Trophoblast cell (in vitro differentiated cells and primary cell): ENCODE results near the gene CILP.

Experiments used
- DNase-seq, 2 donors: peaks; one replicate each; pipeline ENCODE4 v3.0.0-alpha.2; 2016
- H2AFZ ChIP-seq: 2 replicates; pipeline ENCODE4 v1.6.1; 2013; ENCODE audit warnings: low read length, moderate library complexity, mild to moderate bottlenecking; ENCODE audit not compliant: insufficient read depth, poor library complexity
- H2AK5ac ChIP-seq: 2 replicates; pipeline ENCODE4 v1.6.1; 2013; ENCODE audit warnings: mild to moderate bottlenecking, low read length
- H2BK120ac ChIP-seq: 2 replicates; pipeline ENCODE4 v1.6.1; 2013; ENCODE audit warnings: low read length, mild to moderate bottlenecking, moderate library complexity; ENCODE audit not compliant: insufficient read depth, poor library complexity
- H2BK12ac ChIP-seq: 2 replicates; pipeline ENCODE4 v1.6.1; 2013; ENCODE audit warnings: mild to moderate bottlenecking, low read length, moderate library complexity
- H2BK5ac ChIP-seq: 2 replicates; pipeline ENCODE4 v1.6.1; 2013; ENCODE audit warnings: low read length, low read depth, moderate library complexity, mild to moderate bottlenecking; ENCODE audit not compliant: poor library complexity
- H3K14ac ChIP-seq: 2 replicates; pipeline ENCODE4 v1.6.1; 2013; ENCODE audit warnings: mild to moderate bottlenecking, low read length
- H3K18ac ChIP-seq: 2 replicates; pipeline ENCODE4 v1.6.1; 2013; ENCODE audit warnings: mild to moderate bottlenecking, low read length
- H3K23ac ChIP-seq: 2 replicates; pipeline ENCODE4 v1.6.1; 2013; ENCODE audit warnings: low read length
- H3K27ac ChIP-seq: 2 replicates; pipeline ENCODE4 v1.5.1; 2013; ENCODE audit warnings: low read depth, mild to moderate bottlenecking, inconsistent platforms, low read length, moderate library complexity
- H3K27me3 ChIP-seq: 2 replicates; pipeline ENCODE4 v1.6.1; 2013; ENCODE audit warnings: inconsistent platforms, mild to moderate bottlenecking, low read length, moderate library complexity; ENCODE audit not compliant: insufficient read depth
- H3K36me3 ChIP-seq, 2 experiments: 1 replicate in 1 of 2; 2 replicates in 1 of 2; pipeline ENCODE4 v1.6.1; 2013; ENCODE audit warnings: low read length in 2 of 2, mild to moderate bottlenecking in 2 of 2, moderate library complexity in 1 of 2; ENCODE audit not compliant: insufficient read depth in 2 of 2, control insufficient read depth in 1 of 2
- H3K4ac ChIP-seq: 2 replicates; pipeline ENCODE4 v1.6.1; 2013; ENCODE audit warnings: low read depth, mild to moderate bottlenecking, low read length, moderate library complexity
- H3K4me1 ChIP-seq, 2 experiments: 1 replicate in 1 of 2; 2 replicates in 1 of 2; pipeline ENCODE4 v1.6.1; 2013; ENCODE audit warnings: low read length in 2 of 2, mild to moderate bottlenecking in 2 of 2, moderate library complexity in 1 of 2; ENCODE audit not compliant: insufficient read depth in 2 of 2, control insufficient read depth in 1 of 2
- H3K4me2 ChIP-seq: 2 replicates; pipeline ENCODE4 v1.6.1; 2013; ENCODE audit warnings: inconsistent platforms, mild to moderate bottlenecking, low read length, moderate library complexity
- H3K4me3 ChIP-seq: 2 replicates; pipeline ENCODE4 v1.5.1; 2013; ENCODE audit warnings: mild to moderate bottlenecking, low read depth, low read length, inconsistent platforms
- H3K79me1 ChIP-seq: one replicate; pipeline ENCODE4 v1.6.1; 2013; ENCODE audit warnings: low read length
- H3K79me2 ChIP-seq: 2 replicates; pipeline ENCODE4 v1.6.1; 2013; ENCODE audit warnings: low read length, mild to moderate bottlenecking; ENCODE audit not compliant: control insufficient read depth, insufficient read depth, poor library complexity
- H3K9ac ChIP-seq: 2 replicates; pipeline ENCODE4 v1.6.1; 2013; ENCODE audit warnings: mild to moderate bottlenecking, low read length
- H3K9me3 ChIP-seq: 2 replicates; pipeline ENCODE4 v1.6.1; 2013; ENCODE audit warnings: low read depth, mild to moderate bottlenecking, control low read depth, inconsistent platforms, low read length; ENCODE audit not compliant: insufficient read depth
- H4K12ac ChIP-seq: 2 replicates; pipeline ENCODE4 v1.6.1; 2013; ENCODE audit warnings: low read depth, mild to moderate bottlenecking, low read length, moderate library complexity
- H4K8ac ChIP-seq: 2 replicates; pipeline ENCODE4 v1.6.1; 2013; ENCODE audit warnings: low read depth, mild to moderate bottlenecking, low read length, moderate library complexity
- H4K91ac ChIP-seq: one replicate; pipeline ENCODE4 v1.6.1; 2013; ENCODE audit warnings: low read depth, mild to moderate bottlenecking, low read length, moderate library complexity
- WGBS: extraction: QIAGEN DNeasy Blood & Tissue Kit; methylation state at CpG from one replicate; pipeline ENCODE4 v1.1.7; 2013; ENCODE audit warnings: missing lambda C conversion rate; ENCODE audit not compliant: insufficient read length, insufficient coverage; ENCODE audit errors: extremely low coverage; 5-methylcytosine and 5-hydroxymethylcytosine counted together

CILP gene

GRCh38 chr15:65201918-65202317 is 9.4 kb downstream of the CILP start:
- H2BK5ac ChIP-seq, result no peak overlapping the region
- no peak overlapping the region for H3K23ac ChIP-seq
- no peak for DNase-seq
- H3K27me3 ChIP-seq, result no peaks in the 10 kb centered on the region
- no peak overlapping the region for H3K27ac ChIP-seq
- H3K14ac ChIP-seq, result no peak overlapping the region
- H3K9ac ChIP-seq, result no peak overlapping the region
- no peak overlapping the region for H4K91ac ChIP-seq
- no CpG with 5 or more reads among the region's 1 CpG for WGBS
- H3K4me2 ChIP-seq, result no peak overlapping the region
- H4K12ac ChIP-seq, result no peak overlapping the region
- H3K79me2 ChIP-seq, result no peaks in the 10 kb centered on the region
- H3K4me3 ChIP-seq, result no peak overlapping the region
- H4K8ac ChIP-seq, result no peak overlapping the region
- no peaks in the 10 kb centered on the region for H3K4me1 ChIP-seq
- H2AK5ac ChIP-seq, result no peak overlapping the region
- no peak overlapping the region for H2AFZ ChIP-seq
- no peaks in the 10 kb centered on the region for H3K36me3 ChIP-seq
- no peak overlapping the region for H2BK12ac ChIP-seq
- H2BK120ac ChIP-seq, result no peak overlapping the region
- no peaks in the 10 kb centered on the region for H3K79me1 ChIP-seq
- H3K4ac ChIP-seq, result no peak overlapping the region
- no peak overlapping the region for H3K18ac ChIP-seq
- H3K9me3 ChIP-seq, result peaks cover 5% of the 10 kb centered on the region

GRCh38 chr15:65198571-65198970 is 12.7 kb downstream of the CILP start:
- Histone ChIP-seq H2AK5ac (no peak overlapping the region), H3K27ac (no peak overlapping the region), H3K4me2 (no peak overlapping the region), H3K36me3 (no peaks in the 10 kb centered on the region), H3K79me2 (no peaks in the 10 kb centered on the region), H4K8ac (no peak overlapping the region), H3K4ac (no peak overlapping the region), H3K18ac (no peak overlapping the region), H3K9ac (no peak overlapping the region), H3K4me1 (no peaks in the 10 kb centered on the region), H3K14ac (no peak overlapping the region), H4K91ac (no peak overlapping the region), H2BK12ac (no peak overlapping the region), H3K23ac (no peak overlapping the region), H2AFZ (no peak overlapping the region), H3K4me3 (no peak overlapping the region), H3K9me3 (peaks cover 5% of the 10 kb centered on the region), H2BK5ac (no peak overlapping the region), H3K27me3 (no peaks in the 10 kb centered on the region), H4K12ac (no peak overlapping the region), H3K79me1 (no peaks in the 10 kb centered on the region), H2BK120ac (no peak overlapping the region)
- WGBS, result no CpG with 5 or more reads among the region's 12 CpGs
- no peak for DNase-seq

- H2AFZ ChIP-seq, result no peak overlapping the region
- no peak overlapping the region for H3K14ac ChIP-seq
- no peaks in the 10 kb centered on the region for H3K79me2 ChIP-seq
- H3K79me1 ChIP-seq, result no peaks in the 10 kb centered on the region
- no peak overlapping the region for H3K4ac ChIP-seq
- no peak overlapping the region for H3K4me3 ChIP-seq
- H3K9me3 ChIP-seq, result peaks cover 5% of the 10 kb centered on the region
- H3K18ac ChIP-seq, result no peak overlapping the region
- WGBS, result no CpG with 5 or more reads among the region's 8 CpGs
- H3K27ac ChIP-seq, result no peak overlapping the region
- no peak overlapping the region for H4K12ac ChIP-seq
- no peaks in the 10 kb centered on the region for H3K36me3 ChIP-seq
- H3K4me1 ChIP-seq, result no peaks in the 10 kb centered on the region
- H3K23ac ChIP-seq, result no peak overlapping the region
- no peak overlapping the region for H2BK120ac ChIP-seq
- no peak overlapping the region for H4K91ac ChIP-seq
- no peak for DNase-seq
- H3K4me2 ChIP-seq, result no peak overlapping the region
- H2AK5ac ChIP-seq, result no peak overlapping the region
- no peak overlapping the region for H2BK12ac ChIP-seq
- no peaks in the 10 kb centered on the region for H3K27me3 ChIP-seq
- no peak overlapping the region for H4K8ac ChIP-seq
- H2BK5ac ChIP-seq, result no peak overlapping the region
- H3K9ac ChIP-seq, result no peak overlapping the region
These were observed 14.0 kb downstream of the CILP start for GRCh38 chr15:65197337-65197645.

GRCh38 chr15:65196637-65197336 is 14.5 kb downstream of the CILP start:
- H3K4me2 ChIP-seq, result no peak overlapping the region
- no peak overlapping the region for H2BK120ac ChIP-seq
- H3K36me3 ChIP-seq, result no peaks in the 10 kb centered on the region
- H2BK5ac ChIP-seq, result no peak overlapping the region
- no peaks in the 10 kb centered on the region for H3K79me1 ChIP-seq
- H3K9ac ChIP-seq, result no peak overlapping the region
- H3K23ac ChIP-seq, result no peak overlapping the region
- no peak overlapping the region for H3K14ac ChIP-seq
- peaks cover 5% of the 10 kb centered on the region for H3K9me3 ChIP-seq
- no peak for DNase-seq
- H4K12ac ChIP-seq, result no peak overlapping the region
- H3K18ac ChIP-seq, result no peak overlapping the region
- no peaks in the 10 kb centered on the region for H3K4me1 ChIP-seq
- H4K91ac ChIP-seq, result no peak overlapping the region
- no peak overlapping the region for H2BK12ac ChIP-seq
- no peaks in the 10 kb centered on the region for H3K27me3 ChIP-seq
- no peak overlapping the region for H2AFZ ChIP-seq
- H3K79me2 ChIP-seq, result no peaks in the 10 kb centered on the region
- H3K4me3 ChIP-seq, result no peak overlapping the region
- no peak overlapping the region for H4K8ac ChIP-seq
- WGBS, result no CpG with 5 or more reads among the region's 19 CpGs
- H3K4ac ChIP-seq, result no peak overlapping the region
- H2AK5ac ChIP-seq, result no peak overlapping the region
- H3K27ac ChIP-seq, result no peak overlapping the region
